LHCN-M2 (cell line): ENCODE results near the gene QSOX2. TPM values are rescaled to one million over a fixed set of nuclear protein-coding genes. Genes with fewer than 3 reads are reported as not detected.

Experiments
- total RNA-seq: library from RNA; depleted of rRNA; stranded (reverse); fragments of >200 nt; gene quantifications from 2 replicates; pipeline ENCODE4 v1.2.3, GENCODE V29; 2014; rRNA removed

The QSOX2 gene
- total RNA-seq, 1 experiment from 2014 or later, result 17.9 TPM

Other genes starting within 250 kb of the QSOX2 start
- gene NACC2, start 150.5 kb downstream of the QSOX2 start, total RNA-seq, result 29.0 and 34.4 TPM in 2 replicates
- 54.7 TPM in 2 replicates for gene TMEM250, start 126.9 kb downstream of the QSOX2 start, total RNA-seq
- not detected in 2 replicates for gene LHX3, start 40.7 kb downstream of the QSOX2 start, total RNA-seq
- not detected in 2 replicates for gene CCDC187, start 58.3 kb upstream of the QSOX2 start, total RNA-seq
- 34.1 and 34.4 TPM in 2 replicates for gene GPSM1, start 81.7 kb upstream of the QSOX2 start, total RNA-seq
- gene DNLZ, start 117.9 kb upstream of the QSOX2 start, total RNA-seq, result 51.2 and 52.0 TPM in 2 replicates
- 0.19 and 0.86 TPM in 2 replicates for gene CARD9, start 127.9 kb upstream of the QSOX2 start, total RNA-seq
- gene SNAPC4, start 154.4 kb upstream of the QSOX2 start, total RNA-seq, result 9.2 and 9.4 TPM in 2 replicates
- 66.4 and 66.5 TPM in 2 replicates for gene ENTR1, start 164.8 kb upstream of the QSOX2 start, total RNA-seq
- gene PMPCA, start 164.8 kb upstream of the QSOX2 start, total RNA-seq, result 46.9 and 54.2 TPM in 2 replicates
- gene INPP5E, start 194.0 kb upstream of the QSOX2 start, total RNA-seq, result 13.5 and 14.2 TPM in 2 replicates
- gene SEC16A, start 237.2 kb upstream of the QSOX2 start, total RNA-seq, result 25.5 and 28.9 TPM in 2 replicates